Stimulated activated CD4-positive, alpha-beta T cell treated with anti-CD3 and anti-CD28 coated beads, TNF-alpha, amount 100 ng/mL, for 24 hours (primary cell): ENCODE measurements around the gene CRIM1.

Experiments
- DNase-seq, 3 experiments: peaks; one replicate each; pipeline ENCODE4 v3.0.0-alpha.2; 2020; ENCODE audit warnings: low read depth in 3 of 3

CRIM1 gene

GRCh38 chr2:36456227-36457175, 100.9 kb downstream of the CRIM1 start:
- no peak for DNase-seq

- no peak for DNase-seq
These were observed 102.5 kb downstream of the CRIM1 start for GRCh38 chr2:36458106-36458505.

GRCh38 chr2:36459725-36460137, 104.2 kb downstream of the CRIM1 start:
- DNase-seq, result no peak

- DNase-seq, result no peak
These were observed 105.6 kb downstream of the CRIM1 start for GRCh38 chr2:36461039-36461681.

- no peak for DNase-seq
These were observed 106.8 kb downstream of the CRIM1 start for GRCh38 chr2:36462311-36462935.

GRCh38 chr2:36463365-36463764, 107.8 kb downstream of the CRIM1 start:
- DNase-seq, result no peak

- no peak for DNase-seq
These were observed 108.6 kb downstream of the CRIM1 start for GRCh38 chr2:36464006-36464721.

GRCh38 chr2:36466135-36466534, 110.6 kb downstream of the CRIM1 start:
- DNase-seq, result no peak

GRCh38 chr2:36468463-36469105, 113.0 kb downstream of the CRIM1 start:
- DNase-seq, result no peak

- DNase-seq, result no peak
These were observed 113.5 kb downstream of the CRIM1 start for GRCh38 chr2:36469106-36469477.

GRCh38 chr2:36469710-36470109, 114.1 kb downstream of the CRIM1 start:
- DNase-seq, result no peak

- DNase-seq, result no peak
These were observed 117.7 kb downstream of the CRIM1 start for GRCh38 chr2:36473230-36473629.

- no peak for DNase-seq
These were observed 120.8 kb downstream of the CRIM1 start for GRCh38 chr2:36476411-36476810.

- DNase-seq, result no peak
These were observed 121.7 kb downstream of the CRIM1 start for GRCh38 chr2:36477315-36477714.

- DNase-seq, result no peak
These were observed 122.2 kb downstream of the CRIM1 start for GRCh38 chr2:36477746-36478145.

- DNase-seq, result no peak
These were observed 122.8 kb downstream of the CRIM1 start for GRCh38 chr2:36478332-36478738.

- no peak for DNase-seq
These were observed 123.4 kb downstream of the CRIM1 start for GRCh38 chr2:36478999-36479398.

- no peak for DNase-seq
These were observed 123.8 kb downstream of the CRIM1 start for GRCh38 chr2:36479406-36479805.

- no peak for DNase-seq
These were observed 124.5 kb downstream of the CRIM1 start for GRCh38 chr2:36480028-36480427.

GRCh38 chr2:36480636-36481035, 125.1 kb downstream of the CRIM1 start:
- no peak for DNase-seq

- no peak for DNase-seq
These were observed 126.1 kb downstream of the CRIM1 start for GRCh38 chr2:36481709-36482108.
